Ovary (tissue), 3 donors: ENCODE data around the gene RUFY4.

ENCODE experiments used
- POLR2A ChIP-seq: fragments of 450-650 bp; IDR thresholded peaks from one replicate; pipeline ENCODE4 v1.6.1; 2017; ENCODE audit warnings: antibody characterized with exemption, mild to moderate bottlenecking, moderate library complexity
- TF ChIP-seq, protein P1 (sequence below), 3 donors: fragments of 450-650 bp in 2 of 3; fragments of 200-600 bp in 1 of 3; IDR thresholded peaks; one replicate each; pipeline versions ENCODE4 v1.5.1 to v1.8.0; 2016 to 2022; ENCODE audit warnings: antibody characterized with exemption in 3 of 3, mild to moderate bottlenecking in 1 of 3
- donor health status: DM: no; HTN: no; CAD: no.

DNA sequence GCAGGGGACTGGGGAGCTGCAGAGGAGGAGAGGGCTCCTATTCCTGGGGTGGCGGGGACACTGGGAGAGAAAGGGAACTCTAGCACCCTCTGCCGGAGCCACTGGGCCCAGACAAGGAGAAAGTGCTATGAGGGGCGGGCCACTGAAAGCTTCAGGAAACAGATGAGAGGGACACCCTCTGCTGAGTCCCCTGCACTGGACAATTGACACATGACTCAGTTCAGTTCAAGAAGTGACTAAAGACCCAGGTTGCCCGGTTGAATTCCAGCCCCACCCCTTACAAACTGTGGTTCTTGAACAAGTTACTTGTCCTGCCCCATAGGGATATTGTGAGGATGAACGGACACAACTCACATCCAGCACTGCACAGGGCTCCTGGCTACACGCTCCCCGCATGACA is 5.0 kb downstream of the RUFY4 start:
- TF ChIP-seq, protein P1, sequence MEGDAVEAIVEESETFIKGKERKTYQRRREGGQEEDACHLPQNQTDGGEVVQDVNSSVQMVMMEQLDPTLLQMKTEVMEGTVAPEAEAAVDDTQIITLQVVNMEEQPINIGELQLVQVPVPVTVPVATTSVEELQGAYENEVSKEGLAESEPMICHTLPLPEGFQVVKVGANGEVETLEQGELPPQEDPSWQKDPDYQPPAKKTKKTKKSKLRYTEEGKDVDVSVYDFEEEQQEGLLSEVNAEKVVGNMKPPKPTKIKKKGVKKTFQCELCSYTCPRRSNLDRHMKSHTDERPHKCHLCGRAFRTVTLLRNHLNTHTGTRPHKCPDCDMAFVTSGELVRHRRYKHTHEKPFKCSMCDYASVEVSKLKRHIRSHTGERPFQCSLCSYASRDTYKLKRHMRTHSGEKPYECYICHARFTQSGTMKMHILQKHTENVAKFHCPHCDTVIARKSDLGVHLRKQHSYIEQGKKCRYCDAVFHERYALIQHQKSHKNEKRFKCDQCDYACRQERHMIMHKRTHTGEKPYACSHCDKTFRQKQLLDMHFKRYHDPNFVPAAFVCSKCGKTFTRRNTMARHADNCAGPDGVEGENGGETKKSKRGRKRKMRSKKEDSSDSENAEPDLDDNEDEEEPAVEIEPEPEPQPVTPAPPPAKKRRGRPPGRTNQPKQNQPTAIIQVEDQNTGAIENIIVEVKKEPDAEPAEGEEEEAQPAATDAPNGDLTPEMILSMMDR (IDR thresholded peaks at IDR 0.05) = no peak
- no peak for TF ChIP-seq POLR2A
